GM12875 (cell line): ENCODE data around the gene PODXL2.

ENCODE experiments used
- H3K4me3 ChIP-seq: one replicate; pipeline ENCODE4 v1.5.1; 2011; ENCODE audit warnings: low read depth, low read length, control low read depth
- CTCF ChIP-seq: IDR thresholded peaks from 2 replicates; pipeline ENCODE4 v1.5.1; 2011; ENCODE audit warnings: low read depth, mild to moderate bottlenecking, control low read depth, inconsistent platforms, low read length, moderate library complexity, borderline replicate concordance; ENCODE audit not compliant: insufficient read depth

PODXL2 gene

DNA sequence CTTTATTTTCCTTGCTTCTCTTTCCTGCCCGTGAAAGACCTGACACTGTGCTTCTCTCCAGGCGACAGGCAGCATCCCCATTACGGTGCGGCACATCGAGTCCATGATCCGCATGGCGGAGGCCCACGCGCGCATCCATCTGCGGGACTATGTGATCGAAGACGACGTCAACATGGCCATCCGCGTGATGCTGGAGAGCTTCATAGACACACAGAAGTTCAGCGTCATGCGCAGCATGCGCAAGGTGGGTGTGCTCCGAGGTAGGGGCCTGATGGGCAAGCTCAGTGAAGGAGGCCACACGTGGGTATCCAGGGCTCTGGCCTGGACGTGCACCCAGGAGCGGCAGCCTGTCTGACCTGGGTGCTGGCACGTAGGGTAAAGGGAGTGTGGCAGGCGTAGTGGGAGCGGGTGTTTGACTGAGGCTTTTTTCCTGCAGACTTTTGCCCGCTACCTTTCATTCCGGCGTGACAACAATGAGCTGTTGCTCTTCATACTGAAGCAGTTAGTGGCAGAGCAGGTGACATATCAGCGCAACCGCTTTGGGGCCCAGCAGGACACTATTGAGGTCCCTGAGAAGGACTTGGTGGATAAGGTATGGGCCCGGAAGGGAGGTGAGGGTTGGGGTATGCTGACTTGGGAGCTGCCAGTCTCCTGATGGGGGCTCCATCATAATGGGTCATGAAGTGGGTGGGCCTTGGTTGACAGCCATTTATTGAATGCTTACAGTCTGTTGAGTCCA, 8.2 kb upstream of the PODXL2 start:
- H3K4me3 ChIP-seq: no peak overlapping the region
- no peak for TF ChIP-seq CTCF

DNA sequence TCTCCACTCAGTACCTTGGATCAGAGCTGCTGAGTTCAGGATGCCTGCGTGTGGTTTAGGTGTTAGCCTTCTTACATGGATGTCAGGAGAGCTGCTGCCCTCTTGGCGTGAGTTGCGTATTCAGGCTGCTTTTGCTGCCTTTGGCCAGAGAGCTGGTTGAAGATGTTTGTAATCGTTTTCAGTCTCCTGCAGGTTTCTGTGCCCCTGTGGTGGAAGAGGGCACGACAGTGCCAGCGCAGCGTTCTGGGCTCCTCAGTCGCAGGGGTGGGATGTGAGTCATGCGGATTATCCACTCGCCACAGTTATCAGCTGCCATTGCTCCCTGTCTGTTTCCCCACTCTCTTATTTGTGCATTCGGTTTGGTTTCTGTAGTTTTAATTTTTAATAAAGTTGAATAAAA, 7.0 kb upstream of the PODXL2 start:
- H3K4me3 ChIP-seq: no peak overlapping the region
- no peak for TF ChIP-seq CTCF

- no peak overlapping the region for H3K4me3 ChIP-seq
- TF ChIP-seq CTCF: no peak
Measured at GRCh38 chr3:127622772-127623576, 6.0 kb upstream of the PODXL2 start.

GRCh38 chr3:127624063-127624462, 4.9 kb upstream of the PODXL2 start:
- no peak overlapping the region for H3K4me3 ChIP-seq
- no peak for TF ChIP-seq CTCF

DNA sequence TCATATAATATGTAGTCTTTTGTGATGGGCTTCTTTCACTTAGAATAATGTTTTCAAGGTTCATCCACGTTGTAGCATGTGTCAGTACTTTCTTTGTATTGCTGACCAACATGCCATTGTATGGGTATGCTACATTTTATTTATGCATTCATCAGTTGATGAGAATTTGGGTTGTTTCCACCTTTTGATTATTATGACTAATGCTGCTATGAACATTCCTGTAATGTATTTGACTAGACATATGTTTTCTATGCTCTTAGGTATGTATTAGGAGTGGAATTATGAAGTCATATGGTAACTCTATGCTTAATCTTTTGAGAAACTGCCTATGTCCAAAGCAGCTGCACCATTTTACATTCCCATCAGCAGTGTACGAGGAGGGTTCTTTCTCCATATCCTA, 3.2 kb upstream of the PODXL2 start:
- no peak overlapping the region for H3K4me3 ChIP-seq
- no peak for TF ChIP-seq CTCF

DNA sequence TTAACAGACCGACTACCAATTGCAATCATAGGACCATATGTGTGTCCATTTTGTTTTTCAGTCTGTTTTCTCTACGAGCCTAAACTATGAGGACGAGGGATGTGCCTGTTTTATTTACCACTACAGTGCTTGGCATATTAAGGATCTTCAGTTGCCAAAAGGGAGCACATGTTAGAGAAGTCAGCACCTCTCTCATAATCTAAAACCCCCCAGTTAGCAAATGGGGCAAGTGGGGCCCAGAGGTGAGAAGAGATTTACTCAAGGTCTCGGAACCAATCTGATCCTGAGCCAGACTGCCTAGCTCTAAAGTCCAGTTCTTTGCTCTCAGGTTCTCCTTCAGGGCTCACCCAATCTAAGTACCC, 578 bp upstream of the PODXL2 start:
- no peak overlapping the region for H3K4me3 ChIP-seq
- no peak for TF ChIP-seq CTCF
